AG09319 (cell line): ENCODE measurements around the gene KIF25.

ENCODE experiments used
- DNase-seq: peaks from one replicate; pipeline ENCODE4 v3.0.0-alpha.2; 2010; ENCODE audit warnings: low read depth; ENCODE audit errors: extremely low read depth
- CTCF ChIP-seq: IDR thresholded peaks from 2 replicates; pipeline ENCODE4 v1.5.1; 2011; ENCODE audit warnings: low read depth, mild to moderate bottlenecking, inconsistent platforms, low read length, moderate library complexity

The KIF25 gene

GRCh38 chr6:168038576-168039140 lies 41.2 kb downstream of the KIF25 start:
- no peak for TF ChIP-seq CTCF

GRCh38 chr6:168039301-168039700 lies 41.8 kb downstream of the KIF25 start:
- no peak for DNase-seq
- no peak for TF ChIP-seq CTCF

More at GRCh38 chr6:168038576-168039140, 41.2 kb downstream of the KIF25 start:
- DNase-seq: no peak

DNA sequence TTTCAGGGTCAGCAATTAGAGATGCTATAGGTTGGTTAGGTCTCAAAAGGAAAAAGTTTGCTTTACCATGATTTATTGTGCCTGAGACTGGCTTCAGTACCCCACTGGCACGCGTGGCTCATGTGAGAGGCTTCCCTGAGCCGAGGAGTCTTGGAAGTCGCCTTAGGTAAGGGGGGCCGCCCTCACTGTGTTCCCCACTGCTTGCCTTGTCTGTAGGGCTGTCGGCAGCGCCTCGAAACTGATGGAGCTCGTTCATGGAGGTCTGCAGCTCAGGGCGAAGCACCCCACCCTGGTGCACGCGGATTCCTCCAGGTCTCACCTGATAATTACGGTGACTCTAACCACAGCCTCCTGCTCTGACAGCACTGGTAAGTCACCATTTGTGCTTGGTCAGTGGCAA lies 42.4 kb downstream of the KIF25 start:
- no peak for TF ChIP-seq CTCF
- no peak for DNase-seq

DNA sequence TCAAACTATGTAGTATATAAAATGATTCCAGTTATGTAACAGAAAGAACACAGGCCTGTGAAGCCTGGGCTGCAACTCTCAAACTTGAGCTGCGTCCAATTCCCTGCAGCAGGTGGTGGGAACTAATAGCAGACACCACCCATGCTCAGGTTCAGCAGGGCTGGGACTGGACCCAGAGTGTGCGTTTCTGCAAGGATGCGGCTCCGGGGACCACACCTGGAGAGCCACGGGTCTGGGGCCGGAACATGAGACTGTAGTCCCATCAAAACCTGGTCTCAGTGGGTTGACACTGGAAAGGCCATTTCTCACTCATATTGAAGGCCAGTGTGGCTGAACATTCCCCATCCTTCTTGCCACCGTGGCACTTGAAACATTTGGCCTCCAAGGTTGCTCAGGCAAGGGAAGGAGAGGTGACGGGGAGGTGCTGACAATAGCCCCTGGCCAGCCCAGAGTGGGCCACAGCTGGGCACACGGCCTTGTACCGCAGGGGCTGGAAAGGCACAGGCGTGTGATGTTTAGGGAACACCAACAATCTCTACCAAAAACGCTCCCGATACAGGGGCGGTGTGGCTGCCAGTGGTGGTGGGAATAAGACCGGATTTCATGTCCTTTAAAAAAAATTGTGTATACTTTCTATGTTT lies 43.5 kb downstream of the KIF25 start:
- no peak for TF ChIP-seq CTCF
- DNase-seq: no peak

- TF ChIP-seq CTCF: no peak
- no peak for DNase-seq
Measured at GRCh38 chr6:168041928-168042327, 44.5 kb downstream of the KIF25 start.

GRCh38 chr6:168042426-168043192 lies 45.1 kb downstream of the KIF25 start:
- TF ChIP-seq CTCF: no peak
- no peak for DNase-seq
